Mucosa of gallbladder (tissue), 1 donor: ENCODE data around the gene CSN1S1. TPM values are rescaled to one million over a fixed set of nuclear protein-coding genes. Genes with fewer than 3 reads are reported as not detected.
A peak's percentile ranks its signal among the peaks of the same experiment; 100 is the strongest.
"Not testable (repeated sequence)": the region's sequence is repeated elsewhere in the genome, so short reads cannot be mapped to it uniquely, and the experiment has no call there.

Source experiments
- DNase-seq: peaks from one replicate; pipeline ENCODE4 v3.0.0-alpha.2; 2020; ENCODE audit warnings: low spot score
- total RNA-seq: library from RNA; stranded (reverse); gene quantifications from one replicate; pipeline ENCODE4 v1.2.1, GENCODE V29; 2021
- donor health status: DM: no; HTN: no; CAD: no.

Gene CSN1S1
- total RNA-seq = not detected

- no peak for DNase-seq
Observed at GRCh38 chr4:69930768-69931167, at the start of gene CSN1S1. Gene CSN1S1, plus strand, starts transcription at chr4:69931068. Its CDS starts 1,488 bp downstream, at chr4:69932556.

GRCh38 chr4:69881173-69881773, 49.6 kb upstream of the CSN1S1 start:
- no peak for DNase-seq

- DNase-seq = no peak
Observed at GRCh38 chr4:69882150-69882549, 48.7 kb upstream of the CSN1S1 start.

- DNase-seq = no peak
Observed at GRCh38 chr4:69888336-69888735, 42.5 kb upstream of the CSN1S1 start.

GRCh38 chr4:69894186-69894585, 36.7 kb upstream of the CSN1S1 start:
- DNase-seq = no peak

- no peak for DNase-seq
Observed at GRCh38 chr4:69894721-69895120, 36.1 kb upstream of the CSN1S1 start.

GRCh38 chr4:69896530-69897116, 34.2 kb upstream of the CSN1S1 start:
- no peak for DNase-seq

- DNase-seq = no peak
Observed at GRCh38 chr4:69907151-69907550, 23.7 kb upstream of the CSN1S1 start.

- DNase-seq = no peak
Observed at GRCh38 chr4:69909195-69909594, 21.7 kb upstream of the CSN1S1 start.

- no peak for DNase-seq
Observed at GRCh38 chr4:69910016-69910782, 20.7 kb upstream of the CSN1S1 start.

GRCh38 chr4:69920874-69921273, 10.0 kb upstream of the CSN1S1 start:
- no peak for DNase-seq

GRCh38 chr4:69923782-69924410, 7.0 kb upstream of the CSN1S1 start:
- not testable (repeated sequence) for DNase-seq

GRCh38 chr4:69934150-69934549, 3.3 kb downstream of the CSN1S1 start:
- DNase-seq = no peak

GRCh38 chr4:69936566-69936965, 5.7 kb downstream of the CSN1S1 start:
- DNase-seq = no peak

- no peak for DNase-seq
Observed at GRCh38 chr4:69951602-69952001, 20.7 kb downstream of the CSN1S1 start.

- no peak for DNase-seq
Observed at GRCh38 chr4:69957209-69957608, 26.3 kb downstream of the CSN1S1 start.

- no peak for DNase-seq
Observed at GRCh38 chr4:69965628-69966027, 34.8 kb downstream of the CSN1S1 start, which contains the start of gene CSN2. Gene CSN2, minus strand, starts transcription at chr4:69965728. Its CDS starts 4,733 bp downstream, at chr4:69960995.

- no peak for DNase-seq
Observed at GRCh38 chr4:69970071-69970470, 39.2 kb downstream of the CSN1S1 start.

- no peak for DNase-seq
Observed at GRCh38 chr4:69974631-69975030, 43.8 kb downstream of the CSN1S1 start.

- no peak for DNase-seq
Observed at GRCh38 chr4:69977582-69977981, 46.7 kb downstream of the CSN1S1 start.

- peak; percentile 55 for DNase-seq
Observed at GRCh38 chr4:69984030-69984443, 53.2 kb downstream of the CSN1S1 start.

- no peak for DNase-seq
Observed at GRCh38 chr4:69986663-69987062, 55.8 kb downstream of the CSN1S1 start.
